Hepatocyte (in vitro differentiated cells): ENCODE data around the gene PEX11B. TPM values are rescaled to one million over a fixed set of nuclear protein-coding genes. Genes with fewer than 3 reads are reported as not detected.

Experiments
- DNase-seq: peaks from one replicate; pipeline ENCODE4 v3.0.0-alpha.2; 2016; ENCODE audit warnings: low spot score
- H2AFZ ChIP-seq: fragments of 200-600 bp; sonication (generic); 2 replicates; pipeline ENCODE4 v1.6.0; 2016; ENCODE audit warnings: antibody characterized with exemption, mild to moderate bottlenecking
- H3K27ac ChIP-seq: fragments of 200-600 bp; sonication (generic); 2 replicates; pipeline ENCODE4 v1.5.1; 2016; ENCODE audit warnings: mild to moderate bottlenecking
- H3K27me3 ChIP-seq: fragments of 200-600 bp; sonication (generic); 2 replicates; pipeline ENCODE4 v1.6.1; 2016
- H3K36me3 ChIP-seq: fragments of 200-600 bp; sonication (generic); replicated peaks from 2 replicates; pipeline ENCODE4 v1.5.1; 2016; ENCODE audit warnings: low read depth; ENCODE audit not compliant: insufficient read depth
- H3K4me1 ChIP-seq: fragments of 200-600 bp; sonication (generic); 2 replicates; pipeline ENCODE4 v1.5.1; 2016; ENCODE audit warnings: mild to moderate bottlenecking, moderate library complexity; ENCODE audit not compliant: insufficient read depth
- H3K4me2 ChIP-seq: fragments of 200-600 bp; sonication (generic); 2 replicates; pipeline ENCODE4 v1.6.0; 2016
- H3K4me3 ChIP-seq: fragments of 200-600 bp; sonication (generic); 2 replicates; pipeline ENCODE4 v1.5.1; 2016; ENCODE audit warnings: mild to moderate bottlenecking
- H3K79me2 ChIP-seq: fragments of 200-600 bp; sonication (generic); 2 replicates; pipeline ENCODE4 v1.6.0; 2017; ENCODE audit warnings: mild to moderate bottlenecking
- H3K9me2 ChIP-seq: fragments of 200-600 bp; sonication (generic); replicated peaks from 2 replicates; pipeline ENCODE4 v1.6.0; 2017; ENCODE audit warnings: mild to moderate bottlenecking; ENCODE audit not compliant: insufficient read depth
- H3K9me3 ChIP-seq: fragments of 200-600 bp; sonication (generic); 2 replicates; pipeline ENCODE4 v1.5.1; 2016; ENCODE audit warnings: low read depth, mild to moderate bottlenecking
- H4K20me1 ChIP-seq: fragments of 200-600 bp; sonication (generic); 2 replicates; pipeline ENCODE4 v1.6.0; 2016; ENCODE audit warnings: mild to moderate bottlenecking; ENCODE audit not compliant: insufficient read depth, poor library complexity, severe bottlenecking
- EZH2 ChIP-seq: fragments of 200-600 bp; sonication (generic); IDR thresholded peaks from 2 replicates; pipeline ENCODE4 v1.6.1; 2016; ENCODE audit warnings: antibody characterized with exemption, mild to moderate bottlenecking, borderline replicate concordance
- EZH2phosphoT487 ChIP-seq: fragments of 200-600 bp; sonication (generic); IDR thresholded peaks from one replicate; pipeline ENCODE4 v1.6.1; 2018; ENCODE audit warnings: antibody characterized with exemption, mild to moderate bottlenecking, low read depth, moderate library complexity; ENCODE audit not compliant: unreplicated experiment, severe bottlenecking
- whole genome bisulfite sequencing: methylation state at CpG from one replicate; pipeline ENCODE4 v1.1.6; 2016; ENCODE audit warnings: low lambda C conversion rate; ENCODE audit errors: missing lambda C conversion rate; 5-methylcytosine and 5-hydroxymethylcytosine counted together
- polyA plus RNA-seq: library from polyadenylated mRNA; unstranded; fragments of >200 nt; fragmentation: Nextera tagmentation; extraction: Ambion mirVana; gene quantifications from 2 replicates; pipeline ENCODE4 v1.2.1, GENCODE V29; 2016
- total RNA-seq: library from RNA; depleted of rRNA; stranded (reverse); fragments of >200 nt; gene quantifications from 2 replicates; pipeline ENCODE4 v1.2.3, GENCODE V29; 2014
- TF ChIP-seq, protein P1 (sequence below): fragments of 200-600 bp; sonication (generic); IDR thresholded peaks from 2 replicates; pipeline ENCODE4 v1.5.1; 2016; ENCODE audit warnings: antibody characterized with exemption, mild to moderate bottlenecking; ENCODE audit not compliant: poor library complexity

Gene PEX11B
- total and polyA plus RNA-seq, 2 experiments from 2014 or later, result 28.1 to 30.4 TPM

DNA sequence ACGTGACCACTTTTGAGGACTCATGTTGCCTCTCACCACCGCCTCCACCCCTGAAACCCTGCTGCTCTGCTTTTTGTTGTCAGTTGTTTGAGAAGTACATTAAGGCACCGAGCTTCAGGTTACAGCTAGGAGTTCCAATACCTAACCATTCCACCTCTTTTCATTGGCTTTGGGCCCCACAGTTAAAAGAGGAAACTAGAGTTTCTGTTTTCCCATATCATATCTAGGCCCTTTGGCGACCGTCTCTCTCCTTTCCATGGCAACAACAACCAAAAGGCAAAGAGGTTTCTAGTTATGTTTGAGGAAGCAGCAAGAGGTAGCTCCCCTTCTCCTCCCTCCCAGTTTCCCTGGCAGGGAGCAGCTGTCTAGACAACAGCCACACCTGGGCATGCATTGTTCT, 38.7 kb downstream of the PEX11B start:
- Histone ChIP-seq H3K9me2 (no peaks in the 10 kb centered on the region), H3K4me3 (no peak overlapping the region), H3K79me2 (no peaks in the 10 kb centered on the region), H3K4me1 (peaks cover 13% of the 10 kb centered on the region), H3K27me3 (peaks cover 15% of the 10 kb centered on the region), H3K36me3 (no peaks in the 10 kb centered on the region), H3K27ac (peak overlapping the region; percentile 52), H3K4me2 (no peak overlapping the region), H2AFZ (peak overlapping the region; percentile 36), H3K9me3 (no peaks in the 10 kb centered on the region), H4K20me1 (no peaks in the 10 kb centered on the region)
- no peak for DNase-seq
- WGBS, result 37% methylated on average over 5 of the region's 5 CpGs
- TF ChIP-seq, protein P1, sequence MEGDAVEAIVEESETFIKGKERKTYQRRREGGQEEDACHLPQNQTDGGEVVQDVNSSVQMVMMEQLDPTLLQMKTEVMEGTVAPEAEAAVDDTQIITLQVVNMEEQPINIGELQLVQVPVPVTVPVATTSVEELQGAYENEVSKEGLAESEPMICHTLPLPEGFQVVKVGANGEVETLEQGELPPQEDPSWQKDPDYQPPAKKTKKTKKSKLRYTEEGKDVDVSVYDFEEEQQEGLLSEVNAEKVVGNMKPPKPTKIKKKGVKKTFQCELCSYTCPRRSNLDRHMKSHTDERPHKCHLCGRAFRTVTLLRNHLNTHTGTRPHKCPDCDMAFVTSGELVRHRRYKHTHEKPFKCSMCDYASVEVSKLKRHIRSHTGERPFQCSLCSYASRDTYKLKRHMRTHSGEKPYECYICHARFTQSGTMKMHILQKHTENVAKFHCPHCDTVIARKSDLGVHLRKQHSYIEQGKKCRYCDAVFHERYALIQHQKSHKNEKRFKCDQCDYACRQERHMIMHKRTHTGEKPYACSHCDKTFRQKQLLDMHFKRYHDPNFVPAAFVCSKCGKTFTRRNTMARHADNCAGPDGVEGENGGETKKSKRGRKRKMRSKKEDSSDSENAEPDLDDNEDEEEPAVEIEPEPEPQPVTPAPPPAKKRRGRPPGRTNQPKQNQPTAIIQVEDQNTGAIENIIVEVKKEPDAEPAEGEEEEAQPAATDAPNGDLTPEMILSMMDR, result no peak
- TF ChIP-seq EZH2, result no peak
- TF ChIP-seq EZH2phosphoT487, result no peak

DNA sequence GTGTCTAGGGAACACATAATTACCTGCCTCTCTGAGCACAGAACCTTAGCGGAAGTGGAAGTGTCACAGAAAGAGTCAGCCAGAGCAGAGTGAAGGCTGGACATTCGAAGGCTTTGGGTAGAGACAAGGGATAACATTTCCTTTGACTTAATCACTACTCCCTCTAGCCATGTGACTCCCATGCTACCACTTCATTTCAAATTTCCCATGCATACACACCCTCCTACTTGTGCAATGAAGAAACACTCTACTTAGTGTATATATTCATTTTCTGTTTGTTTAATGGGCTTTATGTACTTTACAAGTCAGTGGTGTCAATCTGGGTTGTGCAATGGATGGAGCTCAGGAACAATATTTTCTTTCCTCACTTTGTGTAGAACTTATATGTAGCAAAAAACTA, 39.8 kb downstream of the PEX11B start:
- no peaks in the 10 kb centered on the region for H4K20me1 ChIP-seq
- H2AFZ ChIP-seq, result no peak overlapping the region
- peaks cover 6% of the 10 kb centered on the region for H3K27me3 ChIP-seq
- H3K4me1 ChIP-seq, result peaks cover 13% of the 10 kb centered on the region
- no peaks in the 10 kb centered on the region for H3K79me2 ChIP-seq
- H3K9me3 ChIP-seq, result no peaks in the 10 kb centered on the region
- 86% methylated on average over 2 of the region's 2 CpGs for WGBS
- no peak overlapping the region for H3K4me2 ChIP-seq
- TF ChIP-seq EZH2, result no peak
- TF ChIP-seq, protein P1, result no peak
- no peak for TF ChIP-seq EZH2phosphoT487
- peak overlapping the region; percentile 52 for H3K27ac ChIP-seq
- no peak overlapping the region for H3K4me3 ChIP-seq
- DNase-seq, result no peak
- no peaks in the 10 kb centered on the region for H3K36me3 ChIP-seq
- H3K9me2 ChIP-seq, result no peaks in the 10 kb centered on the region

- H3K79me2 ChIP-seq, result no peaks in the 10 kb centered on the region
- no peak for TF ChIP-seq EZH2phosphoT487
- TF ChIP-seq EZH2, result no peak
- TF ChIP-seq, protein P1, result no peak
- peak overlapping the region; percentile 74 for H3K27ac ChIP-seq
- peaks cover 13% of the 10 kb centered on the region for H3K4me1 ChIP-seq
- H4K20me1 ChIP-seq, result no peaks in the 10 kb centered on the region
- no peaks in the 10 kb centered on the region for H3K36me3 ChIP-seq
- 63% methylated on average over 7 of the region's 7 CpGs for WGBS
- H3K4me2 ChIP-seq, result no peak overlapping the region
- H3K4me3 ChIP-seq, result no peak overlapping the region
- DNase-seq, result peak; percentile 60
- H3K9me2 ChIP-seq, result no peaks in the 10 kb centered on the region
- no peaks in the 10 kb centered on the region for H3K27me3 ChIP-seq
- H3K9me3 ChIP-seq, result no peaks in the 10 kb centered on the region
- H2AFZ ChIP-seq, result peak overlapping the region; percentile 22
Observed at GRCh38 chr1:145877923-145878486, 40.5 kb downstream of the PEX11B start.
